Lower leg skin (tissue), 4 donors: ENCODE measurements around the gene TEX9. TPM values are rescaled to one million over a fixed set of nuclear protein-coding genes. Genes with fewer than 3 reads are reported as not detected.

Source experiments
- DNase-seq, 2 donors: peaks; one replicate each; pipeline ENCODE4 v3.0.0-alpha.2; 2019; ENCODE audit warnings: low spot score in 2 of 2
- H3K4me3 ChIP-seq: fragments of 200-600 bp; sonication (generic); 2 replicates; pipeline ENCODE4 v1.5.1; 2017; ENCODE audit warnings: mild to moderate bottlenecking, low read depth; ENCODE audit not compliant: poor library complexity, severe bottlenecking
- CTCF ChIP-seq, 3 donors: fragments of 450-650 bp; IDR thresholded peaks; one replicate each; pipeline ENCODE4 v1.5.1; 2016; ENCODE audit warnings: antibody characterized with exemption in 3 of 3, mild to moderate bottlenecking in 3 of 3, moderate library complexity in 2 of 3
- POLR2A ChIP-seq, 2 donors: fragments of 450-650 bp; IDR thresholded peaks; one replicate each; pipeline ENCODE4 v1.6.1; 2016 to 2017; ENCODE audit warnings: antibody characterized with exemption in 2 of 2, mild to moderate bottlenecking in 1 of 2, moderate library complexity in 1 of 2
- WGBS, 2 donors: methylation state at CpG; one replicate each; pipeline ENCODE4 v1.1.5; 2018; 5-methylcytosine and 5-hydroxymethylcytosine counted together
- intact Hi-C: fragments of 100-400 bp; cut with DNase I; formaldehyde crosslinking; loops from one replicate; pipeline ENCODE4 v1.15.0; 2023; ENCODE audit warnings: low total_unique reads
- total RNA-seq, 4 donors: library from RNA; depleted of rRNA; stranded (reverse); fragments of >200 nt; gene quantifications; one replicate each; pipeline ENCODE4 v1.1.0, GENCODE V29; 2016

The TEX9 gene
- total RNA-seq, 4 donors from 2014 or later = 4.9 to 16.8 (median 6.0) TPM

- intact Hi-C loops = no loop called here
- 82 to 90% methylated on average over 12 of the region's 12 CpGs for WGBS, 2 donors
- no peak overlapping the region for H3K4me3 ChIP-seq
- no peak for TF ChIP-seq POLR2A (IDR thresholded peaks at IDR 0.05)
- no peak for TF ChIP-seq CTCF (IDR thresholded peaks at IDR 0.05)
- DNase-seq = no peak
Measured at GRCh38 chr15:56351957-56352506, 13.2 kb upstream of the TEX9 start.

GRCh38 chr15:56353119-56353518, 12.1 kb upstream of the TEX9 start:
- H3K4me3 ChIP-seq = no peak overlapping the region
- WGBS, 2 donors = 52% methylated on average over 1 of the region's 1 CpG
- intact Hi-C loops = no loop called here
- no peak for DNase-seq
- TF ChIP-seq POLR2A (IDR thresholded peaks at IDR 0.05) (no peak), CTCF (IDR thresholded peaks at IDR 0.05) (no peak)

GRCh38 chr15:56353740-56354139, 11.5 kb upstream of the TEX9 start:
- no peak overlapping the region for H3K4me3 ChIP-seq
- DNase-seq = no peak
- intact Hi-C loops = no loop called here
- TF ChIP-seq POLR2A (IDR thresholded peaks at IDR 0.05) = no peak
- TF ChIP-seq CTCF (IDR thresholded peaks at IDR 0.05) = no peak

- 52 to 61% methylated on average over 2 of the region's 2 CpGs for WGBS, 2 donors
- intact Hi-C loops = no loop called here
- H3K4me3 ChIP-seq = no peak overlapping the region
- TF ChIP-seq CTCF (IDR thresholded peaks at IDR 0.05) (no peak), POLR2A (IDR thresholded peaks at IDR 0.05) (no peak)
- DNase-seq = no peak
Measured at GRCh38 chr15:56356616-56357015, 8.6 kb upstream of the TEX9 start.

GRCh38 chr15:56358604-56359003, 6.6 kb upstream of the TEX9 start:
- intact Hi-C loops = no loop called here
- TF ChIP-seq CTCF (IDR thresholded peaks at IDR 0.05) = no peak
- no peak for TF ChIP-seq POLR2A (IDR thresholded peaks at IDR 0.05)
- WGBS, 2 donors = 86 to 89% methylated on average over 7 of the region's 7 CpGs
- H3K4me3 ChIP-seq = no peak overlapping the region
- DNase-seq = no peak

- H3K4me3 ChIP-seq = no peak overlapping the region
- intact Hi-C loops = no loop called here
- no peak for DNase-seq
- no peak for TF ChIP-seq POLR2A (IDR thresholded peaks at IDR 0.05)
- no peak for TF ChIP-seq CTCF (IDR thresholded peaks at IDR 0.05)
- 97 to 100% methylated on average over 1 of the region's 1 CpG for WGBS, 2 donors
Measured at GRCh38 chr15:56361987-56362386, 3.2 kb upstream of the TEX9 start.
